ENCODE measurements around the gene GNRH2. TPM values are rescaled to one million over a fixed set of nuclear protein-coding genes. Genes with fewer than 3 reads are reported as not detected.
"Not testable (repeated sequence)": the region's sequence is repeated elsewhere in the genome, so short reads cannot be mapped to it uniquely, and the experiment has no call there.

Gene GNRH2
- total RNA-seq, 1 donor from 2014 or later, result 1.4 TPM

GRCh38 chr20:3072530-3073250, 29.3 kb downstream of the GNRH2 start:
- TF ChIP-seq EZH2 (IDR thresholded peaks at IDR 0.05; ENCODE audit: insufficient read depth, low read length) (no peak), CTCF (IDR thresholded peaks at IDR 0.05; ENCODE audit: insufficient read depth, low read depth, low read length) (no peak)
- Histone ChIP-seq H3K79me2 (ENCODE audit: insufficient read depth, low read length) (no peaks in the 10 kb centered on the region), H3K36me3 (ENCODE audit: insufficient read depth, low read length) (no peaks in the 10 kb centered on the region), H3K27me3 (ENCODE audit: insufficient read depth, low read length) (peaks cover 16% of the 10 kb centered on the region), H3K4me1 (ENCODE audit: insufficient read depth, low read length) (no peaks in the 10 kb centered on the region), H3K9ac (ENCODE audit: low read length) (no peak overlapping the region), H3K27ac (ENCODE audit: low read depth, low read length) (no peak overlapping the region), H2AFZ (ENCODE audit: low read depth, low read length) (peak overlapping the region; percentile 63), H3K4me2 (ENCODE audit: low read length) (peak overlapping the region; percentile 71), H3K4me3 (ENCODE audit: insufficient read depth, low read depth, low read length) (peak overlapping the region; percentile 17), H3K9me3 (ENCODE audit: insufficient read depth, low read depth, low read length) (no peaks in the 10 kb centered on the region), H4K20me1 (ENCODE audit: insufficient read depth, low read length) (no peaks in the 10 kb centered on the region)
- no peak overlapping the region for H3K4me3 Mint-ChIP-seq (ENCODE audit: unreplicated experiment)
- no peaks in the 10 kb centered on the region for H3K36me3 Mint-ChIP-seq (ENCODE audit: low read depth, unreplicated experiment)
- no peaks in the 10 kb centered on the region for H3K9me3 Mint-ChIP-seq (ENCODE audit: unreplicated experiment)
- no peak for FAIRE-seq
- peaks cover 21% of the 10 kb centered on the region for H3K27me3 Mint-ChIP-seq (ENCODE audit: low read depth, unreplicated experiment)
- DNase-seq (ENCODE audit: low read depth), result no peak
- H3K27ac Mint-ChIP-seq (ENCODE audit: unreplicated experiment), result no peak overlapping the region
- peaks cover 3% of the 10 kb centered on the region for H3K4me1 Mint-ChIP-seq (ENCODE audit: low read depth, unreplicated experiment)

GRCh38 chr20:3073251-3073643, 29.8 kb downstream of the GNRH2 start:
- H3K27me3 Mint-ChIP-seq (ENCODE audit: low read depth, unreplicated experiment), result peaks cover 21% of the 10 kb centered on the region
- H3K27ac Mint-ChIP-seq (ENCODE audit: unreplicated experiment), result not testable (repeated sequence)

GRCh38 chr20:3074812-3075211, 31.4 kb downstream of the GNRH2 start:
- FAIRE-seq (no peak), DNase-seq (ENCODE audit: low read depth) (no peak)
- no peak overlapping the region for H3K4me3 Mint-ChIP-seq (ENCODE audit: unreplicated experiment)
- H3K36me3 Mint-ChIP-seq (ENCODE audit: low read depth, unreplicated experiment), result no peaks in the 10 kb centered on the region
- H4K20me1 ChIP-seq (ENCODE audit: insufficient read depth, low read length), result no peaks in the 10 kb centered on the region
- H3K9me3 Mint-ChIP-seq (ENCODE audit: unreplicated experiment), result no peaks in the 10 kb centered on the region
- no peak overlapping the region for H3K4me2 ChIP-seq (ENCODE audit: low read length)
- H3K4me1 Mint-ChIP-seq (ENCODE audit: low read depth, unreplicated experiment), result peaks cover 3% of the 10 kb centered on the region
- no peaks in the 10 kb centered on the region for H3K79me2 ChIP-seq (ENCODE audit: insufficient read depth, low read length)
- no peaks in the 10 kb centered on the region for H3K9me3 ChIP-seq (ENCODE audit: insufficient read depth, low read depth, low read length)
- no peak overlapping the region for H3K4me3 ChIP-seq (ENCODE audit: insufficient read depth, low read depth, low read length)
- no peaks in the 10 kb centered on the region for H3K4me1 ChIP-seq (ENCODE audit: insufficient read depth, low read length)
- peaks cover 28% of the 10 kb centered on the region for H3K27me3 Mint-ChIP-seq (ENCODE audit: low read depth, unreplicated experiment)
- peak overlapping the region; percentile 23 for H3K27ac Mint-ChIP-seq (ENCODE audit: unreplicated experiment)
- H3K27me3 ChIP-seq (ENCODE audit: insufficient read depth, low read length), result peaks cover 25% of the 10 kb centered on the region
- H2AFZ ChIP-seq (ENCODE audit: low read depth, low read length), result no peak overlapping the region
- H3K27ac ChIP-seq (ENCODE audit: low read depth, low read length), result no peak overlapping the region
- no peak overlapping the region for H3K9ac ChIP-seq (ENCODE audit: low read length)
- no peaks in the 10 kb centered on the region for H3K36me3 ChIP-seq (ENCODE audit: insufficient read depth, low read length)
- TF ChIP-seq CTCF (IDR thresholded peaks at IDR 0.05; ENCODE audit: insufficient read depth, low read depth, low read length) (no peak), EZH2 (IDR thresholded peaks at IDR 0.05; ENCODE audit: insufficient read depth, low read length) (no peak)

More at GRCh38 chr20:3073251-3073643, 29.8 kb downstream of the GNRH2 start:
- H3K9ac ChIP-seq (ENCODE audit: low read length); H3K36me3 ChIP-seq (ENCODE audit: insufficient read depth, low read length); H3K79me2 ChIP-seq (ENCODE audit: insufficient read depth, low read length); H3K4me2 ChIP-seq (ENCODE audit: low read length); H3K4me3 ChIP-seq (ENCODE audit: insufficient read depth, low read depth, low read length); FAIRE-seq; H3K9me3 Mint-ChIP-seq (ENCODE audit: unreplicated experiment); H3K27ac ChIP-seq (ENCODE audit: low read depth, low read length); H3K9me3 ChIP-seq (ENCODE audit: insufficient read depth, low read depth, low read length); DNase-seq (ENCODE audit: low read depth); H2AFZ ChIP-seq (ENCODE audit: low read depth, low read length); H3K4me1 Mint-ChIP-seq (ENCODE audit: low read depth, unreplicated experiment); H3K4me1 ChIP-seq (ENCODE audit: insufficient read depth, low read length); H3K4me3 Mint-ChIP-seq (ENCODE audit: unreplicated experiment); H3K36me3 Mint-ChIP-seq (ENCODE audit: low read depth, unreplicated experiment); H4K20me1 ChIP-seq (ENCODE audit: insufficient read depth, low read length): not testable (repeated sequence)
- peaks cover 21% of the 10 kb centered on the region for H3K27me3 ChIP-seq (ENCODE audit: insufficient read depth, low read length)

- H3K27ac Mint-ChIP-seq (ENCODE audit: unreplicated experiment); H3K79me2 ChIP-seq (ENCODE audit: insufficient read depth, low read length); H3K4me1 Mint-ChIP-seq (ENCODE audit: low read depth, unreplicated experiment); H3K4me2 ChIP-seq (ENCODE audit: low read length); H3K9me3 Mint-ChIP-seq (ENCODE audit: unreplicated experiment); FAIRE-seq; H3K9me3 ChIP-seq (ENCODE audit: insufficient read depth, low read depth, low read length); H3K36me3 ChIP-seq (ENCODE audit: insufficient read depth, low read length); H3K4me1 ChIP-seq (ENCODE audit: insufficient read depth, low read length); H2AFZ ChIP-seq (ENCODE audit: low read depth, low read length); H3K4me3 ChIP-seq (ENCODE audit: insufficient read depth, low read depth, low read length); H3K27ac ChIP-seq (ENCODE audit: low read depth, low read length); DNase-seq (ENCODE audit: low read depth); H3K4me3 Mint-ChIP-seq (ENCODE audit: unreplicated experiment); H3K36me3 Mint-ChIP-seq (ENCODE audit: low read depth, unreplicated experiment); H3K9ac ChIP-seq (ENCODE audit: low read length); H4K20me1 ChIP-seq (ENCODE audit: insufficient read depth, low read length): not testable (repeated sequence)
- H3K27me3 Mint-ChIP-seq (ENCODE audit: low read depth, unreplicated experiment), result peaks cover 28% of the 10 kb centered on the region
- peaks cover 25% of the 10 kb centered on the region for H3K27me3 ChIP-seq (ENCODE audit: insufficient read depth, low read length)
These were observed 31.9 kb downstream of the GNRH2 start for GRCh38 chr20:3075315-3075714.
